ENCODE data around the gene HECTD4. TPM values are rescaled to one million over a fixed set of nuclear protein-coding genes. Genes with fewer than 3 reads are reported as not detected.

The HECTD4 gene
- total and polyA plus RNA-seq, 9 of the 15 experiments (the other 6 are each of a cell fraction or from before 2014, with no cell fraction given), result 3.5 to 33.3 (median 13.5) TPM

- TF ChIP-seq RREB1 (CRISPR knock-in tag; IDR thresholded peaks at IDR 0.05), result no peak
- TF ChIP-seq ATF4 (CRISPR knock-in tag; IDR thresholded peaks at IDR 0.05), result 0 out of 2 replicates have a peak, but pooled peaks have one; percentile 26
- TF ChIP-seq MAFG (tag; conservative IDR thresholded peaks at IDR 0.05), result peak; percentile 79
- TF ChIP-seq AFF1 (IDR thresholded peaks at IDR 0.05; ENCODE audit: low read depth in 1 of 2, partially characterized antibody in 2 of 2), result peak in 1 of 2 experiments; percentile 16
- peak in 1 of 2 experiments; percentile 15; a peak in 1 of 4 replicates for TF ChIP-seq TBL1XR1 (IDR thresholded peaks at IDR 0.05; ENCODE audit: low read length in 2 of 2)
- peak; percentile 56; the same call in 1 of the 2 replicates for TF ChIP-seq SMARCC2 (IDR thresholded peaks at IDR 0.05; ENCODE audit: low read depth)
- peak; percentile 37; the same call in 1 of the 2 replicates for TF ChIP-seq CBFA2T2 (conservative IDR thresholded peaks at IDR 0.05)
- no peak for TF ChIP-seq CGGBP1 (CRISPR knock-in tag; IDR thresholded peaks at IDR 0.05)
- no peak for TF ChIP-seq BRD9 (IDR thresholded peaks at IDR 0.05; ENCODE audit: low read depth, partially characterized antibody)
- TF ChIP-seq DPF2 (IDR thresholded peaks at IDR 0.05), result peak; percentile 88
- TF ChIP-seq ARID1B (IDR thresholded peaks at IDR 0.05), result peak; percentile 86
- TF ChIP-seq CEBPG (CRISPR knock-in tag; IDR thresholded peaks at IDR 0.05), result no peak
- TF ChIP-seq CEBPG (tag; conservative IDR thresholded peaks at IDR 0.05 in 1 of 2, IDR thresholded peaks at IDR 0.05 in 1 of 2), result 0 out of 4 replicates have a peak, but pooled peaks of 1 of the 2 experiments have one; percentile 25
- TF ChIP-seq MAZ (CRISPR knock-in tag; conservative IDR thresholded peaks at IDR 0.05 in 1 of 2, IDR thresholded peaks at IDR 0.05 in 1 of 2), result no peak
- TF ChIP-seq CEBPB (tag; IDR thresholded peaks at IDR 0.05), result peak; percentile 88
Measured at GRCh38 chr12:112413855-112414625, 31.8 kb upstream of the HECTD4 start (continued).

All from K562 (cell line).